NB4 (cell line): ENCODE measurements around the gene HS3ST1.

ENCODE experiments used
- POLR2A ChIP-seq: IDR thresholded peaks from 2 replicates; pipeline ENCODE4 v1.6.1; 2011; ENCODE audit warnings: mild to moderate bottlenecking; ENCODE audit not compliant: insufficient read length; ENCODE audit errors: extremely low read depth
- TF ChIP-seq, protein P1 (sequence below): IDR thresholded peaks from one replicate; pipeline ENCODE4 v1.5.1; 2012; ENCODE audit warnings: low read depth, low read length
- TF ChIP-seq, protein P2 (sequence below): IDR thresholded peaks from 2 replicates; pipeline ENCODE4 v1.6.1; 2011; ENCODE audit warnings: low read depth, low read length

DNA sequence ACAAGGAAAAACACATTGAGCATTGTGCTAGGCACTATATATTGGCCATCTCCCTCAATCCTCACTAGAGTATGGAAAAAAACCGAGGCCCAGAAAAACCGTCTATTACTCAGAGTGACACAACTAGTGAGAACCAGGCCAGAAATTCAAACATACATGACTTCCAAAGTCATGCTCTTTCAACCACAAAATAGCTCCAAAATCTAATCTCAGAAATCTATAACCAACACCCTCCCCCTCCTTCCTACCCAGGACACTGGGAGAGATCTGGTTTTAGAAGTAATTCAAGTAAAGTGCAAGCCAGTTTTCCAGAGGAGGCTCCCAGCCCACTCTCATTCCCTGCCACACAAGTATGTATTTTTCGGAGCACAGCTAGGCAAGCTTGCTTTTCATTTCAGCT, 7.6 kb downstream of the HS3ST1 start:
- TF ChIP-seq POLR2A = no peak
- TF ChIP-seq, protein P1, sequence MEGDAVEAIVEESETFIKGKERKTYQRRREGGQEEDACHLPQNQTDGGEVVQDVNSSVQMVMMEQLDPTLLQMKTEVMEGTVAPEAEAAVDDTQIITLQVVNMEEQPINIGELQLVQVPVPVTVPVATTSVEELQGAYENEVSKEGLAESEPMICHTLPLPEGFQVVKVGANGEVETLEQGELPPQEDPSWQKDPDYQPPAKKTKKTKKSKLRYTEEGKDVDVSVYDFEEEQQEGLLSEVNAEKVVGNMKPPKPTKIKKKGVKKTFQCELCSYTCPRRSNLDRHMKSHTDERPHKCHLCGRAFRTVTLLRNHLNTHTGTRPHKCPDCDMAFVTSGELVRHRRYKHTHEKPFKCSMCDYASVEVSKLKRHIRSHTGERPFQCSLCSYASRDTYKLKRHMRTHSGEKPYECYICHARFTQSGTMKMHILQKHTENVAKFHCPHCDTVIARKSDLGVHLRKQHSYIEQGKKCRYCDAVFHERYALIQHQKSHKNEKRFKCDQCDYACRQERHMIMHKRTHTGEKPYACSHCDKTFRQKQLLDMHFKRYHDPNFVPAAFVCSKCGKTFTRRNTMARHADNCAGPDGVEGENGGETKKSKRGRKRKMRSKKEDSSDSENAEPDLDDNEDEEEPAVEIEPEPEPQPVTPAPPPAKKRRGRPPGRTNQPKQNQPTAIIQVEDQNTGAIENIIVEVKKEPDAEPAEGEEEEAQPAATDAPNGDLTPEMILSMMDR = no peak
- TF ChIP-seq, protein P2, sequence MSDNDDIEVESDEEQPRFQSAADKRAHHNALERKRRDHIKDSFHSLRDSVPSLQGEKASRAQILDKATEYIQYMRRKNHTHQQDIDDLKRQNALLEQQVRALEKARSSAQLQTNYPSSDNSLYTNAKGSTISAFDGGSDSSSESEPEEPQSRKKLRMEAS = no peak
